ENCODE measurements around the gene PDE11A. TPM values are rescaled to one million over a fixed set of nuclear protein-coding genes. Genes with fewer than 3 reads are reported as not detected.

Gene PDE11A
- total and polyA plus RNA-seq, 4 donors = 1.0 to 5.9 (median 1.7) TPM

DNA sequence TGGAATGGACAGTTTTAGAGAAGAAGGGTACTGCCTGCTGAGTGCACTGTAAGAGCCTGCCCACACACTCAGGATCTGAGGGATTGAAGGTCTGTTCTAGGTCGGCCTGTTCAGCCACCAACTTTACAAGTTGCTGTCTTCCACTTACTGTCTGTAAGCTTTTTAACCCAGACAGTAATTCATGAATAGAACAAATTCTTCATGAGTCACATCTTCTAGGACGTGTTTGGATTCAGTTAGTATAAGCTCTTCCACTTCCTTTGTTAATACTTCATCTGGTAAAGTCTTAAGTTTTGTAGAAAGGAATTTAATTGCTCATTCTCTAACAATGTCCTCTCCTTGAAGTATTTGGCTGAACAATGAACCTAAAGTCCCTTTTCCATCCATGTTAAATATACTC, 74.6 kb downstream of the PDE11A start (continued):
- TF ChIP-seq GABPA (IDR thresholded peaks at IDR 0.05 in 1 of 2, conservative IDR thresholded peaks at IDR 0.05 in 1 of 2) (no peak), FOXA2 (IDR thresholded peaks at IDR 0.05) (no peak), HNF4A (conservative IDR thresholded peaks at IDR 0.05) (no peak), NR2F2 (IDR thresholded peaks at IDR 0.05) (no peak)
- TF ChIP-seq, protein P1, sequence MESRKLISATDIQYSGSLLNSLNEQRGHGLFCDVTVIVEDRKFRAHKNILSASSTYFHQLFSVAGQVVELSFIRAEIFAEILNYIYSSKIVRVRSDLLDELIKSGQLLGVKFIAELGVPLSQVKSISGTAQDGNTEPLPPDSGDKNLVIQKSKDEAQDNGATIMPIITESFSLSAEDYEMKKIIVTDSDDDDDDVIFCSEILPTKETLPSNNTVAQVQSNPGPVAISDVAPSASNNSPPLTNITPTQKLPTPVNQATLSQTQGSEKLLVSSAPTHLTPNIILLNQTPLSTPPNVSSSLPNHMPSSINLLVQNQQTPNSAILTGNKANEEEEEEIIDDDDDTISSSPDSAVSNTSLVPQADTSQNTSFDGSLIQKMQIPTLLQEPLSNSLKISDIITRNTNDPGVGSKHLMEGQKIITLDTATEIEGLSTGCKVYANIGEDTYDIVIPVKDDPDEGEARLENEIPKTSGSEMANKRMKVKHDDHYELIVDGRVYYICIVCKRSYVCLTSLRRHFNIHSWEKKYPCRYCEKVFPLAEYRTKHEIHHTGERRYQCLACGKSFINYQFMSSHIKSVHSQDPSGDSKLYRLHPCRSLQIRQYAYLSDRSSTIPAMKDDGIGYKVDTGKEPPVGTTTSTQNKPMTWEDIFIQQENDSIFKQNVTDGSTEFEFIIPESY (IDR thresholded peaks at IDR 0.05) = no peak

GRCh38 chr2:177992992-177993391, 79.6 kb downstream of the PDE11A start:
- no peak for DNase-seq (ENCODE audit: low spot score)
- Histone ChIP-seq H3K4me3 (ENCODE audit: low read depth in 1 of 3, low read length in 3 of 3) (no peak overlapping the region), H3K9ac (ENCODE audit: low read depth in 1 of 2, low read length in 2 of 2) (no peak overlapping the region), H3K36me3 (ENCODE audit: control insufficient read depth in 4 of 4, insufficient read depth in 3 of 4, low read depth in 1 of 4, low read length in 3 of 4) (no peaks in the 10 kb centered on the region), H3K27me3 (ENCODE audit: control insufficient read depth in 4 of 4, insufficient read depth in 4 of 4, low read length in 3 of 4) (no peaks in the 10 kb centered on the region), H3K27ac (ENCODE audit: low read depth in 1 of 2, low read length in 2 of 2) (no peak overlapping the region), H3K9me3 (ENCODE audit: control insufficient read depth in 4 of 4, low read length in 3 of 4) (no peaks in the 10 kb centered on the region), H3K4me1 (ENCODE audit: control insufficient read depth in 4 of 4, insufficient read depth in 4 of 4, low read length in 3 of 4) (no peaks in the 10 kb centered on the region)
- TF ChIP-seq YY1 (IDR thresholded peaks at IDR 0.05) (no peak), SP1 (IDR thresholded peaks at IDR 0.05) (no peak), RXRA (IDR thresholded peaks at IDR 0.05) (no peak), ATF3 (IDR thresholded peaks at IDR 0.05) (no peak), TAF1 (conservative IDR thresholded peaks at IDR 0.05) (no peak), RAD21 (IDR thresholded peaks at IDR 0.05) (no peak)
- WGBS = 48% methylated on average over 2 of the region's 2 CpGs

- WGBS = 83% methylated on average over 4 of the region's 4 CpGs
- Histone ChIP-seq H3K27me3 (ENCODE audit: control insufficient read depth in 4 of 4, insufficient read depth in 4 of 4, low read length in 3 of 4) (no peaks in the 10 kb centered on the region), H3K4me3 (ENCODE audit: low read depth in 1 of 3, low read length in 3 of 3) (no peak overlapping the region), H3K36me3 (ENCODE audit: control insufficient read depth in 4 of 4, insufficient read depth in 3 of 4, low read depth in 1 of 4, low read length in 3 of 4) (no peaks in the 10 kb centered on the region), H3K9ac (ENCODE audit: low read depth in 1 of 2, low read length in 2 of 2) (no peak overlapping the region), H3K9me3 (ENCODE audit: control insufficient read depth in 4 of 4, low read length in 3 of 4) (no peaks in the 10 kb centered on the region), H3K27ac (ENCODE audit: low read depth in 1 of 2, low read length in 2 of 2) (no peak overlapping the region), H3K4me1 (ENCODE audit: control insufficient read depth in 4 of 4, insufficient read depth in 4 of 4, low read length in 3 of 4) (no peaks in the 10 kb centered on the region)
- TF ChIP-seq, protein P2, sequence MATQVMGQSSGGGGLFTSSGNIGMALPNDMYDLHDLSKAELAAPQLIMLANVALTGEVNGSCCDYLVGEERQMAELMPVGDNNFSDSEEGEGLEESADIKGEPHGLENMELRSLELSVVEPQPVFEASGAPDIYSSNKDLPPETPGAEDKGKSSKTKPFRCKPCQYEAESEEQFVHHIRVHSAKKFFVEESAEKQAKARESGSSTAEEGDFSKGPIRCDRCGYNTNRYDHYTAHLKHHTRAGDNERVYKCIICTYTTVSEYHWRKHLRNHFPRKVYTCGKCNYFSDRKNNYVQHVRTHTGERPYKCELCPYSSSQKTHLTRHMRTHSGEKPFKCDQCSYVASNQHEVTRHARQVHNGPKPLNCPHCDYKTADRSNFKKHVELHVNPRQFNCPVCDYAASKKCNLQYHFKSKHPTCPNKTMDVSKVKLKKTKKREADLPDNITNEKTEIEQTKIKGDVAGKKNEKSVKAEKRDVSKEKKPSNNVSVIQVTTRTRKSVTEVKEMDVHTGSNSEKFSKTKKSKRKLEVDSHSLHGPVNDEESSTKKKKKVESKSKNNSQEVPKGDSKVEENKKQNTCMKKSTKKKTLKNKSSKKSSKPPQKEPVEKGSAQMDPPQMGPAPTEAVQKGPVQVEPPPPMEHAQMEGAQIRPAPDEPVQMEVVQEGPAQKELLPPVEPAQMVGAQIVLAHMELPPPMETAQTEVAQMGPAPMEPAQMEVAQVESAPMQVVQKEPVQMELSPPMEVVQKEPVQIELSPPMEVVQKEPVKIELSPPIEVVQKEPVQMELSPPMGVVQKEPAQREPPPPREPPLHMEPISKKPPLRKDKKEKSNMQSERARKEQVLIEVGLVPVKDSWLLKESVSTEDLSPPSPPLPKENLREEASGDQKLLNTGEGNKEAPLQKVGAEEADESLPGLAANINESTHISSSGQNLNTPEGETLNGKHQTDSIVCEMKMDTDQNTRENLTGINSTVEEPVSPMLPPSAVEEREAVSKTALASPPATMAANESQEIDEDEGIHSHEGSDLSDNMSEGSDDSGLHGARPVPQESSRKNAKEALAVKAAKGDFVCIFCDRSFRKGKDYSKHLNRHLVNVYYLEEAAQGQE (IDR thresholded peaks at IDR 0.05) = no peak
- TF ChIP-seq NR2F2 (IDR thresholded peaks at IDR 0.05) = no peak
- TF ChIP-seq JUND (IDR thresholded peaks at IDR 0.05) = no peak
- DNase-seq (ENCODE audit: low spot score) = no peak
These were observed 83.3 kb downstream of the PDE11A start for GRCh38 chr2:177989029-177989885.
